ENCODE results near the gene GABBR2.

The GABBR2 gene

DNA sequence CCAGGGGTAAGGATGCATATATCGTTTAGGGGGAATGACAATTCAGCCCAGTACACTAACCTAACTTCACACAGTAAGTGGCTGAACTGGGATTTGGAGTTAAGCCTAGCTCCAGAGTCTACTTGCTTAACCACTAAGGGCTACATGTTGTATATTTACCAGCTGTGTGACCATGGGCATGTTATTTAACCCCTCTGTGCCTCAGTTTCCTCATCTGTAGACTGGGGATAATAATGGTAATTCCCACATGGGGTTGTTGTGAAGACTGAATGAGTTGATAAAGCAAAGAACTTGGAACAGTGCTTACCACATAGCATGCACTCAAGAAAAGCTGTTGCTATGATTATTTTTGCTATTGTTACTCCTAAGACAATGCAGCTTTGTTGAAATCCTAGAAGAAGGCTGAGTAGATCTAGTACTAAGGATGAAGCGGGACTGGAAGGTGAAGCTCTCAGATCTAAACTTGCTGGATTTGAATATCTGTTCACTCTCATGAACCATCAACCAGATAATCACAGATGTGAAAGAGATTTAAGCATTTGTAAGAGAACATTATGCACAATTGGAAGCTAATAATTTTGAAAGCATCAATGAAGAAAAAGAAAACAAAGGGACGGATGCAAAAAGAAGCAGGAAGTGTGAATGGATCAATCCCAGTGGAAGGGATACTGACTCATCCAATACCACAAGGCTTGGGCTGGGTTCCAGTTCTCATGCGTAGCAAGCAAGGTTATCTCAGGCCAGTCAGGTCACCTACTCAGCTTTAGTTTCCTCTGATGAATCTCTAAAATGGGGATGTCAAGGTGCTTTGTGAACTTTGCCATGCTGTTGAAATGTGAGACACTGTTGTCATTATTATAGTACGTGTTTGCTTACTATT, 374.8 kb downstream of the GABBR2 start:
- no peak for DNase-seq

GRCh38 chr9:98332405-98332831, 376.3 kb downstream of the GABBR2 start:
- no peak for DNase-seq

DNA sequence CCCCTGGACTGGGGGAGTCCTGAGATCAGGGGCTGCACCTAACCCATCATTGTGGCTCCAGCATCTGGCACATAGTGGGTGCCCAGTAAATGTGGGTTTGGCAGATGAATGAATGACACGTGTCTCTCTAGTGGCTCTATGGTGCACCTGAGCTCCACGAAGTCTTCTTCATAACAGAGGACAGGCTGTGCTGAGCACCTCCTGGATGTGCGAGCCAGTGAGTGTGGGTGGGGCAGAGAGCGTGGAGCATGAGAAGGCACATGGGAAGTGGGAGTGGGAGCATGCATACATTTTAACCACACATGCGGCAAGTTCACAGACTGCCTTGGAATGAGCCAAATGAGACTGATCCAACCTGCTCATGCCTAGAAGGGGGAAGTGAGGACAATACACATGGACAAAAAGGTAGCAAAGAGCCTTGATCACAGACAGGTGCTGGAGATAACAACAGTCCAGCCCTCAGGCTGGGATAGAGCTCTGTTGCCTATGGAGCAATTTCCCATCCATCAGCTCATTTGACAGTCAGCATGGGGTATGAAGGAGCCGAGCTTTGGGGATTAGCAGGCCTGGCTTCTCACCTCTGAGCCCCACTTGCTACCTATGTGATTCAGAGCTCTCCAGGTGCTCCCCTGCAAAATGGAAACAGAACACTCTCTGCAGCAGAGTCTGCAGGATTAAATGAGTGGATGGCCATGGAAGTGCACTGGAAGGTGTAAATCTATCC, 377.0 kb downstream of the GABBR2 start:
- DNase-seq = no peak

GRCh38 chr9:98330831-98331230, 377.9 kb downstream of the GABBR2 start:
- no peak for DNase-seq

- no peak for DNase-seq
Observed at GRCh38 chr9:98329904-98330303, 378.8 kb downstream of the GABBR2 start.

- no peak for DNase-seq
Observed at GRCh38 chr9:98329281-98329680, 379.5 kb downstream of the GABBR2 start.

DNA sequence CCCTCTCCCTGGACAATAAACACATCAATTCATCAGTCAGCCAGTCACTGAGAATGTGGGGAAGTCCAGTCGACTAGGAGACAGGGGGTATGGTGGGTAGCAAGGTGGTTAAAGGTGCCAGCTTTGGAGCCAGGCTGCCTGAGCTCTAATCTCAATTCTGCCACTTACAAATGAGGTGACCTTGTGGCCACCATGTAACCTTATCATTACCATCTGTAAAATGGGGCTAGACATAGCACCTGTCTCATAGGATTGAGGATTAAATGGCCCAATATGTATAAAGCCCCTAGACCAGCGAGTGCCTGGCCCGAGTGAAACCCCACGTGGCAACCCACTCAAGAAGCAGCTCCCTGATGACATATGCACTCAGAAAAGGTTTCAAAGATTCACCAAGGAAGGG, 380.0 kb downstream of the GABBR2 start:
- no peak for DNase-seq

DNA sequence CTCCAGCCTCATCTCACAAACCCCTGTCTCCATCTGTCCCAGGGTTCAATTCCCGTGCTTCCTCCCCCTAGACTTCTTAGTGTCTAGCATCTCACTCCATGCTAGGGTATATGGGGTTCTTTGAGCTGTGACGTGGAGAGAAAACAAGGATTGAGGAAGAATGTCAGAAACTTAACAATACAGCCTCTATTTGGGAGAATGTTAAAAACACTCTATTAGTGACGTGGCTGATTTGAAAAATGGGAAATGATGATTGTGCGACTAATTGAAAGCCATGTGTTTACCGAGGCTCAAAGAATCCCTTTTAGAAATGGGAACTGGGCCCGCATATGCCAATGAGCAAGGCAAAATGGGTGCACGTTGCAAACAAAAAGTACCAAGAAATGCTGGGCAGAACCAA, 380.6 kb downstream of the GABBR2 start:
- no peak for DNase-seq

- no peak for DNase-seq
Observed at GRCh38 chr9:98327249-98327561, 381.5 kb downstream of the GABBR2 start.

DNA sequence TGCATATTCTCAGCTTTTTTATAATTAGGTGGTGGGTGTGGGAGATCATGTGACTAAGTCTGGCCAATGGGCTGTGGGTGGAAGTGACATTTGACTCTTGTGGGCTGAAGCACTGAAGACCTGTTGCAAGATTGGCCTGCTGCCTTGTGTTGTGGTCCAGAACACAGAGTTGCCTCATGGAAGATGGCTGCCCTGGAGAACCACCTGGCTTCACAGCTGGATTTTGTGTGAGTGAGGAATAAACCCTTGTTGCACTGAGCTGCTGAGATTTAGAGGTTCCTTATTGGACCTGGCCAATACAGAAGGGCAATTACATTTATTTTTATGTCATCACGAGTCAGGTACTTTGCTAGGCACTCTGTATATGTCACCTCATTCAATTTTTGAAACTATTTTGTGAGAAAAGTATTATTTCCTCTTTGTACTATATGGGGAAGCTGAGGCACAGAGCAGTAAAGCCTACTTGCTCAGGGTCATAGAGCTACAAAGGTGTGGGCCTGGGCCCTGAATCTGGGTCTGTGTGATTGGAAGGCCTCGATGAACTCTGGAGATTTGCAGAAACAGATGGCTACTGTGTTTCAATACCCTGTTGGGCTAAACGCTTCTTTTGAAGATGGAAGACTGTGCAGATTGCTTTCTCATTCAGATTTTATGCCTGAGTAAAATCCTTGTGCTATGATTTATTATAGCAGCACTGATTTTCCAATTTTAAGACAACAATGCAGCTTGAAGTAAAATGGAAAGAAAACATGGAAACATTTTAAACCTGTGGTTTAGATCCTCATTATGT, 382.1 kb downstream of the GABBR2 start:
- DNase-seq = no peak

DNA sequence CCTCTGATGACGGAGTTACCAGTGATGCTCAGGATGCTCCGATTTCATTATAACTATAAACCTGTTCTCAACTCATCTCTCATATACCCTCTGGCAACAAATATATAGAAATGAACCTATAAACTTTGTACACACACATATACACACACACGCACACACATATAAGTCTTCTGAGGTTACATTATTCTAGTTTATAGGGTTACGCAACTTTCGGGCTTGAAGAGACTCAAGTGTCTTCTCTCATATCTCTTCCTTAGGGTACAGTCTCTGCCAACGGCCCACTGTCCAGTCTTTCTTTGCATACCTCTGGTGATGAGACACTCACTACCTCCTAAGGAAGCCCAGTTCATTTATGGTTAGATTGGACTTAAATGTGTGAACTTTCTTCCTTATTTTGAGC, 383.9 kb downstream of the GABBR2 start:
- DNase-seq = no peak

DNA sequence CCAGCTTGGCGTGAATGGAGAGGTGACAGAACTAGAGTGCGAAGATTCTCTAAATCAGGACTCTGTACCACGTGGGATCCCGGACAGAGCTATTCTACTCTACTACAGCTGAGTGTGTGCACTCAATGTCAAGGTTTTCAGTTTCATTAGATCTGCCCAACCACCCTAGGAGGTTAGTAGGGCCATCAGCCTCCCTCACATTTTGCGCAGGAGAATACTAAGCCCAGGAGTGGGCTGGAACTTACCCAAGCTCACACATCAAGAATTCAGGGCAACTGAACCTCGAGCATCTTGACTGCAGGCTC, 385.0 kb downstream of the GABBR2 start:
- DNase-seq = no peak

GRCh38 chr9:98323051-98323830, 385.5 kb downstream of the GABBR2 start:
- peak; percentile 37 for DNase-seq

DNA sequence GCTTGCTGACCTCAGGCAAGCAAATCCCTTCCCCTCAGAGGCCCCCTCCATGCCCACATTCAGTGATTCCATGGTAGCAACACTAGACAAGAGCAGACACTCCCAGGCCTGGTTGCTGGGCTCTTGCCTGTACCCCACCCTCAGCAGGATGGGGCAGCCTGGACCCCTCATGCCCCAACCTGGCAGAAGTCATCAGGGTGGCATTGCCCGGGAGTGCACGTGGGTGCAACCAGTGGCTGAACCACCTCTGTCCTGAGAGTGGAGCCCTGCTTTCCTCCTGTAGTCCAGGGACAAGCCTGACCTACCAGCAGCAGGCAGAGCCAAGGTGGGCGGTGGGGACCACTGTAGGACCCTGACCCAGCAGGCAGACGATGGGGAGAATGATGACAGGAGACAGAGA, 387.5 kb downstream of the GABBR2 start:
- no peak for DNase-seq

- DNase-seq = no peak
Observed at GRCh38 chr9:98318834-98319478, 389.8 kb downstream of the GABBR2 start.

DNA sequence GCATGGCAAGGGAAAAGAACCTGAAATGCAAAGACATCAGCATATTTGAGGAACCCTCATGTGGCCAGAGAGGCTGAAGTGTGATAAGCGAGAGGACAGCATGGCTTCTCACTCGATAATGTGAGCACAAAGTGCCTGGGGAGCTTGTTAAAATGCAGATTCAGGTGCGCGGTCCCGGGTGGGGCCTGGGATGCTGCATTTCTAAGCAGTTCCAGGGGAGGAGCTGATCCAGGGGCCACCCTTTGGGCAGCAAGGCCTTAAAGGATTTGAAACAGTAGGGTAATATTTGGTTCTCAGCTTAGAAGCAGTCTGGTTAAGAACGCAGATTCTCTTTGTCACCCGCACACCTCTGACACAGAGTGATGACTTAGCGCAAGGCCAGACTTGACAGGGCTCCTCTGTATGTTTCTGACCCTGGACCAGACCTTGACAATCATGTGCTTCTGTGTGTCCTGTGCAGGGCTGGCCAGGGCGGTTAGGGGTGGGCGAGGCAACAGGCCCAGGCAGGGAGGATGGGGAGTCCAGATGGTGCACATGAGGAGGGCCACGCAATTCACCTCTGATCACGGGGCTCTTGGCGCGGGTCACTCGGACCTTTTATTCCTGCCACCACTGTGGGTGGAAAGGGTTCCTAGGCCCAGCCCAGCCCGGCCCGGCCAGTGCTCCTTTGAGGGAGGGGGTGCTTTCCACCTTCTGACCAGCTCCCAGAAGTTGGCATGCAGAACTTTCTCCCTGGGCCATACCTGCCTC, 390.5 kb downstream of the GABBR2 start:
- no peak for DNase-seq

DNA sequence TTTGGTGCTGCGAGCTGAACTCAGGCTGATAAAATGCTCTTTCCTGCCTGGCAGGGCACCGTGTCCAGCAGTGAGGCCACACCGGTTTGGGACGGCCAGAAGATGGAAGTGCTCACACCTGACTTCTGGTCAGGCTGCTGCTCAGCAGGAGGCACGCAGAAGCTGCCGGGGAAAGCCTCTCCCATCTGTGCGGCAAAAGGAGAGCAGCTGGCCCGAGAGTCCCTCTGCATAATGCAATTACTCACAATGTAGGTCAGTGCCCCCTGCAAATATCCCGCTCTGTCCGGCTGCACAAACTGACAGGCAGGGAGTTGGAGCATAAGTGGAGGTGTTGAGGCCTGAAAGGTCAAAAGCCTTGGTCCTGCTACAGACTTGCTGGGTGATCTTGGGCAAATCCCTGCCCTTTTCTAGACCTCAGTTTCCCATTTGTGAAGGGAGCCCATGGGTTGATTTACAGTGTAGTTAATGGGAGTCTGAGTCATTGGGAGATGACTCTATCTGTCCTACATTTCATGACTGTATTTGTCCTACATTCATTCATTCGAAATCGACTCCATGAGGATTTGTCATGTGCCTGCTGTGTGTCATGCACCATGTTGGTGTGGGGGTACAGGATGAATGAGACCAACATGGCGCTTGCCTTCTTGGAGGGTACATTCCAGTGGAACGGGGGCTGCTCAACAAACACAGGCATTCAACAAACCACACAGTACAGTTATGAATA, 391.4 kb downstream of the GABBR2 start:
- DNase-seq = no peak

DNA sequence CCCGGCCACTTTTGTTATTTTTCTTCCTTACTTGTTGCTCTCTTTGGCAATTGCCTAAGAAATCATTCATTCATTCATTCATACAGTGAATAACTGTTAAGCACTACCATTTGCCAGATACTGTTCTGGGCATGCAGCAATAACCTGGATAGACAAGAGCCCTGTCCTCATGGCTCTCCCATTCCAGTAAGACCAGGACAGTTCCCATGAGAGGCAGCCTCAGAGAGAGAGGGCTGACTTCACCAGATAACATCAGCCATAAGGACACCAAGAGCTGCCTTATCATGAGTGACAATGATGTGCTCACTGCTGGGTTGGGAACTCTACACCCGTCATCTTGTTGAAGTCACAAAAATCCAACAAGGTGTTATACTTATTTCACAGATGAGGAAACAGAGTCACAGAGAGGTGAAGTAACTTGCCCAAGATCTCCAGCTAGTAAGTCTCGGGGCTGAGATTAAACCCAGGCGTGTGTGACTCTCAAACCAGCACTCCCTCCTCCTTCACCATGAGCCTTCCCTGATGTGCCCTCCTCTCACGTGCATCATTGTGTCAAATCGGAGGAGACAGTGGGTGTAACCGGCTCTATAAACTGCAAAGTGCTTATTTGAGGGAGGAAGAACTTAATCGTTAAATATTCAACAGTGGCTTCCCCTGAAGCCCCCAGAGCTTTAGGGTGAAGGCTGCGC, 392.1 kb downstream of the GABBR2 start:
- DNase-seq = no peak

DNA sequence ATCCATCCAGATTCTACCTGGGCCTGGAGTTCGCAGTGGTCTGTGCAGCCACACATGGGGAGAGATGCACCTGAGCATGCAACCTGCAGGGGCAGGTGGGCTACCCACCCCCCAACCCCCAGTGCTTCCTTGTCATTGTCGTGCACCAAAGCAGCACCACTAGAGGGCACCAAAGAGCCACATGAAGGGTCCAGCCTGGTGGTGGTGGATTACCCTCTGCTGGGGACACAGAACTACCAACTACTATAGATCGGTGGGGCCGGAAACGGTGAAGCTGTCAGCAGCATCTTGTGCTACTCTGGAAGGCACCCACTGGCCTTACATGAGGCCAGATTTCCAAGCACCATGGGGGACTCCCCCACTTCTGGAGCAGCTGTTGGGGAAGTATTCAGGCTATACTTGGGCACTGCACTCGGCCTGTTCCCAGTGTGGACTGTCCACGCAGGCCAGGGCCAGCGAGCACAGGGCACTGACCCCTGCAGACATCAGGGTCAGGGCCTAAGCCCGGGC, 393.1 kb downstream of the GABBR2 start:
- DNase-seq = peak; percentile 88

DNA sequence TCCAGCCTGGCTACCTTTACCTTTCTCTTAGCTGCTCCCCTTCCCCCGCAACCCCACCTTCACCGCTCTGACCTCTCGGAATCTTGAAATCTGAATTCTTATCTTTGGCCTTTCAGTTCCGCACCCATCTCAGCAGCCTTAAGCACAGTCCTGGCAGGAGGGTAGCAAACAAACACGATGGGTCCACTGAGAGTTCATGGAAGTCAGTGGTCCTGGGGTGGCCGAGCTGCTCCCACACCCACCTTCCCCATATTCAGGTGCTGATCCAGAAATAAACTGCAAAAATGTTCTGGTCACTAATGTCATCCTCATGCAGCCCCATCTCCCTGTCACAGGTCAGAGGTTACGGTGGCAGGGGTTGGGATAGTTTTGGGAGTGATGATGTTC, 393.7 kb downstream of the GABBR2 start:
- DNase-seq = no peak
